Measurements from ENCODE around the gene HLF. TPM values are rescaled to one million over a fixed set of nuclear protein-coding genes. Genes with fewer than 3 reads are reported as not detected.
A peak's percentile ranks its signal among the peaks of the same experiment; 100 is the strongest.

HLF gene
- total RNA-seq, 3 donors from 2014 or later: 1.3 to 34.9 (median 3.5) TPM

- H3K9me3 ChIP-seq: no peaks in the 10 kb centered on the region
- no peak overlapping the region for H3K4me3 ChIP-seq
- TF ChIP-seq, protein P1, sequence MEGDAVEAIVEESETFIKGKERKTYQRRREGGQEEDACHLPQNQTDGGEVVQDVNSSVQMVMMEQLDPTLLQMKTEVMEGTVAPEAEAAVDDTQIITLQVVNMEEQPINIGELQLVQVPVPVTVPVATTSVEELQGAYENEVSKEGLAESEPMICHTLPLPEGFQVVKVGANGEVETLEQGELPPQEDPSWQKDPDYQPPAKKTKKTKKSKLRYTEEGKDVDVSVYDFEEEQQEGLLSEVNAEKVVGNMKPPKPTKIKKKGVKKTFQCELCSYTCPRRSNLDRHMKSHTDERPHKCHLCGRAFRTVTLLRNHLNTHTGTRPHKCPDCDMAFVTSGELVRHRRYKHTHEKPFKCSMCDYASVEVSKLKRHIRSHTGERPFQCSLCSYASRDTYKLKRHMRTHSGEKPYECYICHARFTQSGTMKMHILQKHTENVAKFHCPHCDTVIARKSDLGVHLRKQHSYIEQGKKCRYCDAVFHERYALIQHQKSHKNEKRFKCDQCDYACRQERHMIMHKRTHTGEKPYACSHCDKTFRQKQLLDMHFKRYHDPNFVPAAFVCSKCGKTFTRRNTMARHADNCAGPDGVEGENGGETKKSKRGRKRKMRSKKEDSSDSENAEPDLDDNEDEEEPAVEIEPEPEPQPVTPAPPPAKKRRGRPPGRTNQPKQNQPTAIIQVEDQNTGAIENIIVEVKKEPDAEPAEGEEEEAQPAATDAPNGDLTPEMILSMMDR (IDR thresholded peaks at IDR 0.05): no peak
- peaks cover 18% of the 10 kb centered on the region for H3K4me1 ChIP-seq (ENCODE audit: low read depth)
- intact Hi-C loops (cut with DNase I, micrococcal nuclease): no loop called here
- ATAC-seq (peak; percentile 89), DNase-seq (peak; percentile 64 to 92 (median 71))
- no peaks in the 10 kb centered on the region for H3K36me3 ChIP-seq (ENCODE audit: low read depth)
Observed at GRCh38 chr17:55286681-55287589, 22.2 kb downstream of the HLF start.

DNA sequence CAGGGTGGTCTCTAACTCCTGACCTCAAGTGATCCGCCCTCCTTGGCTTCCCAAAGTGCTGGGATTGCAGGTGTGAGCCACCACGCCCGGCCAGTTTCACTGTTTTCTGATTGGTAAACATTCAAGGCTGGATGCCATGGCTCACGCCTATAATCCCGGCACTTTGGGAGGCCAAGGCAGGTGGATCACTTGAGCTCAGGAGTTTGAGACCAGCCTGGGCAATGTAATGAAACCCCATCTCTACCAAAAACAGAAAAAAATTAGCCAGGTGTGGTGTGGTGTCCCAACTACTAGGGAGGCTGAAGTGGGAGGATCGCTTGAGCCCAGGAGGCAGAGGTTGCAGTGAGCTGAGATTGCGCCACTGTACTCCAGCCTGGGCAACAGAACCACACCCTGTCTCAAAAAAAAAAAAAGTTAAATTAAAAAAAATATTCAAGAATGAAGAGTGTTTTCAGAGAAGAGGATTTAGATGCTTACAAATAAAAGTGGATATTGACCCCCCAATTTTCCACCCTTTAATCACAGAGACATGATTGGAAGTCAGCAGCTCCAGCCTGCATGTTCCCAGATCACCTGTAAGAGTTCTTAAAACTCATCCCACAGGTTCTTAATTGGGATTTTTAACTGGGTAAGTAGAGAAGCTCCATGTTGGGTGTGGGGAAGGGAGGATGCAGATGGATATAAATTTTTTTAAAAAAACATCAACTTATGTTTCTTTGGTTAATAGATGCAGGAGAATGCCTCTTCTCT lies 23.8 kb downstream of the HLF start:
- intact Hi-C loops (cut with DNase I, micrococcal nuclease): no loop called here

GRCh38 chr17:55289106-55289446 lies 24.3 kb downstream of the HLF start:
- Histone ChIP-seq H3K4me1 (ENCODE audit: low read depth) (peaks cover 18% of the 10 kb centered on the region), H3K9me3 (no peaks in the 10 kb centered on the region), H3K36me3 (ENCODE audit: low read depth) (no peaks in the 10 kb centered on the region), H3K4me3 (no peak overlapping the region)
- ATAC-seq (no peak), DNase-seq (no peak)
- intact Hi-C loops (cut with DNase I, micrococcal nuclease): no loop called here
- TF ChIP-seq, protein P1 (IDR thresholded peaks at IDR 0.05): no peak

More for the DNA sequence above, 23.8 kb downstream of the HLF start:
- no peak for DNase-seq
- H3K9me3 ChIP-seq: no peaks in the 10 kb centered on the region
- peaks cover 18% of the 10 kb centered on the region for H3K4me1 ChIP-seq (ENCODE audit: low read depth)
- ATAC-seq: no peak
- TF ChIP-seq, protein P1 (IDR thresholded peaks at IDR 0.05): no peak
- no peak overlapping the region for H3K4me3 ChIP-seq
- H3K36me3 ChIP-seq (ENCODE audit: low read depth): no peaks in the 10 kb centered on the region

DNA sequence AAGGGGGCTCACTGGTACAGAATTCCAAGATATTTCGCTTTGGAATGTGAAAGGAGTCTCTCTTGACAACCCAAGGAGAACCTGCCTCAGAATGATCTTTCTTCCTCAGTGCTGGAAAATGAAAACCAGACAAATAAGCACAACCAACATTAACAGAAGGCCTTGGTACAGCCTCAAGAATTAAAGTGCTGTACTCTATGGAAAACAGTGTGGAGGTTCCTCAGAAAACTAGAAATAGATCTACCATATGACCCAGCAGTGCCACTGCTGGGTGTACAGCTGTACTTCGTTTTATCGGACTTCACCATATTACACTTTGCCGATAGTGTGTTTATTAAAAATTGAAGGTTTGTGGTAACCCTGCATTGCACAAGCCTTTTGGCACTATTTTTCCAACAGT lies 25.2 kb downstream of the HLF start:
- Histone ChIP-seq H3K4me3 (no peak overlapping the region), H3K4me1 (ENCODE audit: low read depth) (peaks cover 12% of the 10 kb centered on the region), H3K9me3 (no peaks in the 10 kb centered on the region), H3K36me3 (ENCODE audit: low read depth) (no peaks in the 10 kb centered on the region)
- no peak for DNase-seq
- TF ChIP-seq, protein P1 (IDR thresholded peaks at IDR 0.05): no peak
- ATAC-seq: no peak
- intact Hi-C loops (cut with DNase I, micrococcal nuclease): no loop called here

DNA sequence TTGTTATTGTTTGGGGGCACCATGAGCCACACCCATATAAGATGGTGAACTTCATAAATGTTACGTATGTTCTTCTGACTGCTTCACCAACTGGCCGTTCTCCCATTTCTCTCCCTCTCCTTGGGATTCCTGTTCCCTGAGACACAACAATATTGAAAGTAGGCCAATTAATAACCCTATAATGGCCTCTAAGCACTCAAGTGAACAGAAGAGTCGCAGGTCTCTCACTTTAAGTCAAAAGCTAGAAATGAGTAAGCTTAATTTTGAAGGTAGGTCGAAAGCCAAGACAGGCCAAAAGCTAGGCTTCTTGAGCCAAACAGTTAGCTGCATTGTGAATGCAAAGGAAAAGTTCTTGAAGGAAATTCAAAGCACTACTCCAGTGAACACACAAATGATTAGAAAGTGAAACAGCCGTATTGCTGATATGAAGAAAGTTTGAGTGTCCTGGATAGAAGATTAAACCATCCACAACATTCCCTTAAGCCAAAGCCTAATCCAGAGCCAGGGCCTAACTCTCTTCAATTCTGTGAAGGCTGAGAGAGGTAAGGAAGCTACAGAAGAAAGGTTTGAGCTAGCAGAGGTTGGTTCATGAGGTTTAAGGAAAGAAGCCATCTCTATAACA lies 25.8 kb downstream of the HLF start:
- no peaks in the 10 kb centered on the region for H3K36me3 ChIP-seq (ENCODE audit: low read depth)
- no peaks in the 10 kb centered on the region for H3K9me3 ChIP-seq
- intact Hi-C loops (cut with DNase I, micrococcal nuclease): no loop called here
- peaks cover 7% of the 10 kb centered on the region for H3K4me1 ChIP-seq (ENCODE audit: low read depth)
- DNase-seq (no peak), ATAC-seq (no peak)
- TF ChIP-seq, protein P1 (IDR thresholded peaks at IDR 0.05): no peak
- H3K4me3 ChIP-seq: no peak overlapping the region

Measured in mucosa of descending colon (tissue), 3 donors.